Gastrocnemius medialis (tissue), 4 donors: ENCODE results near the gene WNT9A. TPM values are rescaled to one million over a fixed set of nuclear protein-coding genes. Genes with fewer than 3 reads are reported as not detected.

Experiments used
- ATAC-seq, 2 donors: fragments of 150-250 bp; one replicate each; pipeline ENCODE4 v1.9.1; 2016
- DNase-seq, 2 donors: peaks; one replicate each; pipeline ENCODE4 v3.0.0-alpha.2; 2019
- H3K27ac ChIP-seq, 4 donors: fragments of 200-600 bp; sonication (generic); 1 replicate in 1 of 4; 2 replicates in 3 of 4; pipeline ENCODE4 v1.5.1; 2016 to 2018; ENCODE audit warnings: mild to moderate bottlenecking in 2 of 4, moderate library complexity in 1 of 4
- H3K27me3 ChIP-seq, 3 donors: fragments of 200-600 bp; sonication (generic) in 2 of 3; 1 replicate in 1 of 3; 2 replicates in 2 of 3; pipeline versions ENCODE4 v1.5.1 to v1.6.0; 2016 to 2019; ENCODE audit warnings: mild to moderate bottlenecking in 1 of 3, moderate library complexity in 1 of 3
- H3K36me3 ChIP-seq, 2 donors: fragments of 200-600 bp; sonication (generic) in 1 of 2; one replicate each; pipeline ENCODE4 v1.5.1; 2017 to 2018
- H3K4me1 ChIP-seq, 2 donors: fragments of 200-600 bp; sonication (generic) in 1 of 2; one replicate each; pipeline ENCODE4 v1.5.1; 2016 to 2017; ENCODE audit warnings: mild to moderate bottlenecking in 2 of 2
- H3K4me3 ChIP-seq, 4 donors: fragments of 200-600 bp; sonication (generic) in 3 of 4; 1 replicate in 1 of 4; 2 replicates in 3 of 4; pipeline ENCODE4 v1.5.1; 2016 to 2019; ENCODE audit warnings: mild to moderate bottlenecking in 2 of 4
- H3K9me3 ChIP-seq, 3 donors: fragments of 200-600 bp; sonication (generic) in 2 of 3; 1 replicate in 1 of 3; 2 replicates in 2 of 3; pipeline ENCODE4 v1.5.1; 2016 to 2019
- CTCF ChIP-seq, 5 experiments: fragments of 450-650 bp in 3 of 5; fragments of 200-600 bp in 2 of 5; sonication (generic) in 2 of 5; IDR thresholded peaks in 4 of 5; conservative IDR thresholded peaks in 1 of 5; 1 replicate in 4 of 5; 2 replicates in 1 of 5; pipeline ENCODE4 v1.5.1; 2016 to 2019; ENCODE audit warnings: antibody characterized with exemption in 5 of 5, mild to moderate bottlenecking in 3 of 5, moderate library complexity in 3 of 5
- POLR2A ChIP-seq, 2 donors: fragments of 450-650 bp; IDR thresholded peaks; one replicate each; pipeline ENCODE4 v1.6.1; 2017; ENCODE audit warnings: antibody characterized with exemption in 2 of 2, mild to moderate bottlenecking in 2 of 2, moderate library complexity in 2 of 2
- in situ Hi-C, 4 donors: fragments of 200-750 bp; cut with MboI; loops; one replicate each; pipeline versions ENCODE4 v1.15.0 to v1.8.0; 2017; ENCODE audit warnings: low sequenced_read_pairs in 4 of 4
- intact Hi-C: fragments of 100-400 bp; cut with DNase I; formaldehyde crosslinking; loops from one replicate; pipeline ENCODE4 v1.15.1; 2023; ENCODE audit warnings: low total_unique reads
- total RNA-seq, 4 donors: library from RNA; depleted of rRNA; stranded (reverse); fragments of >200 nt; gene quantifications; one replicate each; pipeline versions ENCODE4 v1.1.0 to v1.2.3, GENCODE V29; 2016

Gene WNT9A
- total RNA-seq, 4 donors from 2014 or later: 6.8 to 29.4 (median 15.5) TPM

DNA sequence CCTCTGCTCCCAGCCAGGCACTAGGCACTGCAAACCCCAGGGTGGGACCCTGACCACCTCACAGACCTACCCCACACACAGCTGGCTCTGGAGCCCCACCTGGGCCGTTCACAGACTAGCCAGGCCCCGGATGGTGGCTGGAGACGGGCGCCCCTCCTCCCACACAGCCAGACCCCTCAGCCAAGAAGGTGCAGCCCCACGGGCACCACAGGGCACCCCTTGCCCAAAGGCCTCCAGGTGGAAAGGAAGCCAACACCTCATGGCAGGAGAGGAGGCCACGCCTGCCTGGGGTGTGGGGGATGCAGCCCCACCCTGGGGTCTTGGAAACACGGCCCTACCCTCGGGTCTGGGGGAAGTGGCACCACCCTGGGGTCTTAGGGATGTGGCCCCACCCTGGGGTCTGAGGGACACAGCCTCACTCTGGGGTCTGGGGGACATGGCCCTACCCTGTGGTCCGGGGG is 44.6 kb downstream of the WNT9A start:
- no peak overlapping the region for H3K4me3 ChIP-seq
- ATAC-seq (no peak), DNase-seq (no peak)
- no peaks in the 10 kb centered on the region for H3K36me3 ChIP-seq
- no peaks in the 10 kb centered on the region for H3K9me3 ChIP-seq
- H3K27ac ChIP-seq: no peak overlapping the region
- TF ChIP-seq CTCF (IDR thresholded peaks at IDR 0.05 in 4 of 5, conservative IDR thresholded peaks at IDR 0.05 in 1 of 5): no peak
- TF ChIP-seq POLR2A (IDR thresholded peaks at IDR 0.05): no peak
- in situ Hi-C loops: no loop called here
- H3K4me1 ChIP-seq: no peaks in the 10 kb centered on the region
- no peaks in the 10 kb centered on the region for H3K27me3 ChIP-seq
- intact Hi-C loops: no loop called here

DNA sequence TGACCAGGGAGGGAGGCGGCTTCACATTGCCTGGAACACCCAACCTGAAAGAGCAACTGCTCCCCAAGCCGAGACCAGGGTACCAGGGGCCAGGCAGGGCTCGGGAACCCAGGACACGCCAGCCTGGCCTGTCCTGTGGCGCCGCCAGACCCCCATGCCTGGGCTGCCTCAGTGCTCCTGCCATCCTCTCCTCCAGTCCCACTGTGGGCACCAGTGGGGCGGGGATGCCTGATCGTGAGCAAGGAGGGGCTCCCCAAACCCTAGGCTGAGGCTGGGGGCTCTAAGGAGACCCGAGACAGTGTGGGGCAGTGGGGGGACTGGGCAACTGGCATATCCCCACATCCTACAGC is 45.1 kb downstream of the WNT9A start:
- Histone ChIP-seq H3K36me3 (no peaks in the 10 kb centered on the region), H3K4me1 (no peaks in the 10 kb centered on the region), H3K9me3 (no peaks in the 10 kb centered on the region), H3K27me3 (no peaks in the 10 kb centered on the region), H3K27ac (no peak overlapping the region), H3K4me3 (no peak overlapping the region)
- intact Hi-C loops: no loop called here
- DNase-seq (no peak), ATAC-seq (no peak)
- in situ Hi-C loops: no loop called here
- TF ChIP-seq CTCF (IDR thresholded peaks at IDR 0.05 in 4 of 5, conservative IDR thresholded peaks at IDR 0.05 in 1 of 5): no peak
- TF ChIP-seq POLR2A (IDR thresholded peaks at IDR 0.05): no peak

- H3K4me3 ChIP-seq: no peak overlapping the region
- DNase-seq (no peak), ATAC-seq (no peak)
- in situ Hi-C loops (no loop called here), intact Hi-C loops (no loop called here)
- H3K27ac ChIP-seq: no peak overlapping the region
- no peaks in the 10 kb centered on the region for H3K4me1 ChIP-seq
- no peaks in the 10 kb centered on the region for H3K27me3 ChIP-seq
- no peaks in the 10 kb centered on the region for H3K9me3 ChIP-seq
- TF ChIP-seq POLR2A (IDR thresholded peaks at IDR 0.05) (no peak), CTCF (IDR thresholded peaks at IDR 0.05 in 4 of 5, conservative IDR thresholded peaks at IDR 0.05 in 1 of 5) (no peak)
- H3K36me3 ChIP-seq: no peaks in the 10 kb centered on the region
Measured at GRCh38 chr1:227901906-227902640, 45.7 kb downstream of the WNT9A start.

DNA sequence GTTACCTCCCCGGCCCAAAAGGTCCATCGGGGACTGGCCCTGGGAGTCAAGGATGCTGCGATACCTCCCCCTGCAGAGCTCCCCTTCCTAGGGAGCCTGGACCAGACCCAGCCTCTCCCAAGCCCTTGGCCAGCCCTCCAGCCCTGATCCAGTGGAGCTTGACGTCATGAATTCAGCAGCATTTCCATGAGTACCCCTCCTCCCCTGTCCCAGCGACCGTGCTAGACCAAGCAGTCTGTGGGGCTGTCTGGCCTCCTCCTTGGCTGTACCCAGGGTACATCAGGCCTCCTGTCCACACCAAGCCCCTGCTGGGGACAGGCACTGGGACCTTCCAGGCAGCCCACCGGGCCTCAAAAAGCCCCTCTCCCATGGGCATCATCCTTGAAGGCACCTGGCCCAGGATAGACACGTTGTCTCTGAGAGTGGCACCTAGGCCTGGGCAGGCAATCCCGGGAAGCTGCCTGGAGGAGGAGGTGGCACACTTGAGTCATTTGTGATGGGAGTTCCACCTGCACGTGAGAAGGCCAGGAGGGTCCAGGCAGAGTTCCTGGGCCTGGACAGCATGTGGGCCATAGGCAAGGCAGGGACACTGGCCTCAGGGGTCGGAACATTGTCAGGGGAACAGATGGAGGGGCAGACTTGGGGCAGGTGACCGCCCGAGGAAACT is 46.4 kb downstream of the WNT9A start:
- in situ Hi-C loops: no loop called here
- no peak for ATAC-seq

More for the DNA sequence above, 46.4 kb downstream of the WNT9A start:
- no peak overlapping the region for H3K4me3 ChIP-seq
- TF ChIP-seq POLR2A (IDR thresholded peaks at IDR 0.05) (no peak), CTCF (IDR thresholded peaks at IDR 0.05 in 4 of 5, conservative IDR thresholded peaks at IDR 0.05 in 1 of 5) (no peak)
- H3K27ac ChIP-seq: no peak overlapping the region
- no peaks in the 10 kb centered on the region for H3K36me3 ChIP-seq
- DNase-seq: no peak
- intact Hi-C loops: no loop called here
- no peaks in the 10 kb centered on the region for H3K9me3 ChIP-seq
- no peaks in the 10 kb centered on the region for H3K27me3 ChIP-seq
- H3K4me1 ChIP-seq: no peaks in the 10 kb centered on the region
